Large intestine (tissue), 3 donors: Measurements from ENCODE around the gene PRKAG3. TPM values are rescaled to one million over a fixed set of nuclear protein-coding genes. Genes with fewer than 3 reads are reported as not detected.

Source experiments
- DNase-seq, 2 donors: peaks; one replicate each; pipeline versions ENCODE4 v3.0.0 to v3.0.0-alpha.2; 2013
- H3K27ac ChIP-seq: one replicate; pipeline ENCODE4 v1.5.1; 2013; ENCODE audit warnings: low read length
- H3K27me3 ChIP-seq: 2 replicates; pipeline ENCODE4 v1.6.1; 2013; ENCODE audit warnings: low read length; ENCODE audit not compliant: control insufficient read depth, insufficient read depth
- H3K36me3 ChIP-seq: 2 replicates; pipeline ENCODE4 v1.6.1; 2013; ENCODE audit warnings: low read length; ENCODE audit not compliant: control insufficient read depth, insufficient read depth
- H3K4me1 ChIP-seq: one replicate; pipeline ENCODE4 v1.6.1; 2013; ENCODE audit warnings: low read length; ENCODE audit not compliant: control insufficient read depth, insufficient read depth
- H3K4me3 ChIP-seq: one replicate; pipeline ENCODE4 v1.5.1; 2013; ENCODE audit warnings: low read length
- H3K9me3 ChIP-seq: one replicate; pipeline ENCODE4 v1.6.1; 2013; ENCODE audit warnings: mild to moderate bottlenecking, low read depth, low read length, moderate library complexity; ENCODE audit not compliant: control insufficient read depth
- WGBS: methylation state at CpG from one replicate; pipeline ENCODE4 v1.1.5; 2013; ENCODE audit warnings: low lambda C conversion rate; ENCODE audit not compliant: insufficient coverage; 5-methylcytosine and 5-hydroxymethylcytosine counted together
- polyA plus RNA-seq: library from polyadenylated mRNA; unstranded; fragments of 120-200 nt; gene quantifications from one replicate; pipeline ENCODE4 v1.2.1, GENCODE V29; 2013

PRKAG3 gene
- polyA plus RNA-seq, 1 donor = 0.07 TPM

DNA sequence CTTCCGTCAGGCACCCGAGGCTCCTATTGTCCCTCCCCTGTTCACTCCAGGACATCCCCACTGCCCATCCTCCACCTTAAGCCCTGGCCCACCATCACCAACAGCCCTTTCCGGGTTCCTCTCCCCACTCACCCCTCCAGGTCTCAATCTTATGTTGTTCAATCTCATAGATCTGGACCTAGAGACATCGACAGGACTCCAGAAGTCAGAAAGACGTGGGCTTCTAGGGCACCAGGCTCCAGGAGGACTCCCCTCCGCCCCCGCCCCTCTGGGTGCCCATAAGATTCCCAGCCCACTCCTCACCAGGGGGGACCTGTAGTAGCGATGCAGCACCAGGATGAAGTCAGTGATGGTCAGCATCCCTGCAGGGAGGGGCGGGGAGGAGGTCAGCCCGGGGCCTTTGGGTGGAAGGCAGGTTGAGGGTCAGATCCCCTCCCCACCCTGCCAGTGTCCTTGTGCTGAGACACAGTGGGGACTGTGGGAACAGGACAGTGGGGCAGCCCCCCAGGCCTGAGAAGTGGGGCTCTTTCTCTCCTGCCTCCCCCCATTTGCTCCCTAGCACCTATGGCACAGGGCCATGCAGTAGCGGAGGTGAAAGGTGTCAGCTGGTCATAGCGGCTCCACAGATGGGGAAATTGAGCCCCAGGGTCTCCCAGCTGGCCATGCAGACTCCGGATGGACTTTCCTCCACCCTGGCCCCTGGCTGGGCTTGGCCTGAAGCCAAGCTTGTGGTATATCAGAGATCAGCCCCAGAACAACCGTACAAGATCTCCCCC, 3.7 kb downstream of the PRKAG3 start:
- no peaks in the 10 kb centered on the region for H3K9me3 ChIP-seq
- WGBS = no CpG with 5 or more reads among the region's 14 CpGs
- no peaks in the 10 kb centered on the region for H3K4me1 ChIP-seq
- no peak for DNase-seq
- H3K4me3 ChIP-seq = no peak overlapping the region
- no peaks in the 10 kb centered on the region for H3K36me3 ChIP-seq
- H3K27me3 ChIP-seq = peaks cover 14% of the 10 kb centered on the region
- H3K27ac ChIP-seq = no peak overlapping the region

GRCh38 chr2:218826791-218827190, 4.8 kb downstream of the PRKAG3 start:
- Histone ChIP-seq H3K27ac (no peak overlapping the region), H3K36me3 (no peaks in the 10 kb centered on the region), H3K27me3 (peaks cover 4% of the 10 kb centered on the region), H3K4me3 (no peak overlapping the region), H3K4me1 (no peaks in the 10 kb centered on the region), H3K9me3 (no peaks in the 10 kb centered on the region)
- DNase-seq = no peak
- WGBS = no CpG with 5 or more reads among the region's 10 CpGs

- Histone ChIP-seq H3K36me3 (peaks cover 16% of the 10 kb centered on the region), H3K4me1 (no peaks in the 10 kb centered on the region), H3K27ac (no peak overlapping the region), H3K9me3 (no peaks in the 10 kb centered on the region), H3K27me3 (no peaks in the 10 kb centered on the region), H3K4me3 (no peak overlapping the region)
- no peak for DNase-seq
- no CpG with 5 or more reads among the region's 7 CpGs for WGBS
Measured at GRCh38 chr2:218824004-218824403, 7.6 kb downstream of the PRKAG3 start.

DNA sequence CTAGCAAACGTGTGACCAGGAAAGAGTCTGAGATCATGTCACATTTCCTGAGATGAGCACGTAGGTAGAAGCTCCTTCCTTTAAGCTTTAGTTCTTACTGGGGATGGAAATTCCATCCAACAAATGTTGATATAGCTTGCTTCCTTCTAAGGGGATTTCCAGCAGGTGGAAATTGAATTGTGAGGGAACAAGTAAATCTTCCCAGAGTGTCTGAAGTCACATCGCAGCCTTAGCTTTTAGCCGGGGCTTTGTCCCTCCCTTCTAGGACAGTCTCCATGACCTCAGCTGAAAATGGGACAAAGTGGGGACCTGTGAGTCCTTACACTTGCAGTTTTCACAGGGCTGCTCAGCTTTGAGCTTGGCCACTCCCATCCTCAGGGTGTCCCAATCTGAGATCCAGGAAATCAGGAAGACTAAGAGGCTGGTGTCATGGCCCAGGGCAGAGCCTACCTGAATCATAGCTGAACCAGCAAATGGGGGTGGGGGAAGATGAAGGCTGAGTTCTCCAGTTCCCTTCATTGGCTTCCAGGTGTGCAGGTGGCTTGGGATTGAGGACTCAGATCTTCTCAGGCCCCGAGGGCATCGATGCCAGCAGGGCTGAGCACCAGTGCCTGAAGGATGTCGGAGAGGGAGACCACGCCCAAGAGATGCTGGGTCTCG, 8.3 kb downstream of the PRKAG3 start:
- DNase-seq = no peak
- H3K9me3 ChIP-seq = no peaks in the 10 kb centered on the region

GRCh38 chr2:218822622-218823021, 9.0 kb downstream of the PRKAG3 start:
- H3K9me3 ChIP-seq = no peaks in the 10 kb centered on the region
- H3K4me3 ChIP-seq = no peak overlapping the region
- no peak overlapping the region for H3K27ac ChIP-seq
- peaks cover 22% of the 10 kb centered on the region for H3K36me3 ChIP-seq
- H3K4me1 ChIP-seq = no peaks in the 10 kb centered on the region
- no peaks in the 10 kb centered on the region for H3K27me3 ChIP-seq
- no CpG with 5 or more reads among the region's 7 CpGs for WGBS
- DNase-seq = no peak

More for the DNA sequence above, 8.3 kb downstream of the PRKAG3 start:
- Histone ChIP-seq H3K27ac (no peak overlapping the region), H3K27me3 (no peaks in the 10 kb centered on the region), H3K36me3 (peaks cover 19% of the 10 kb centered on the region), H3K4me3 (no peak overlapping the region), H3K4me1 (no peaks in the 10 kb centered on the region)
- no CpG with 5 or more reads among the region's 9 CpGs for WGBS

DNA sequence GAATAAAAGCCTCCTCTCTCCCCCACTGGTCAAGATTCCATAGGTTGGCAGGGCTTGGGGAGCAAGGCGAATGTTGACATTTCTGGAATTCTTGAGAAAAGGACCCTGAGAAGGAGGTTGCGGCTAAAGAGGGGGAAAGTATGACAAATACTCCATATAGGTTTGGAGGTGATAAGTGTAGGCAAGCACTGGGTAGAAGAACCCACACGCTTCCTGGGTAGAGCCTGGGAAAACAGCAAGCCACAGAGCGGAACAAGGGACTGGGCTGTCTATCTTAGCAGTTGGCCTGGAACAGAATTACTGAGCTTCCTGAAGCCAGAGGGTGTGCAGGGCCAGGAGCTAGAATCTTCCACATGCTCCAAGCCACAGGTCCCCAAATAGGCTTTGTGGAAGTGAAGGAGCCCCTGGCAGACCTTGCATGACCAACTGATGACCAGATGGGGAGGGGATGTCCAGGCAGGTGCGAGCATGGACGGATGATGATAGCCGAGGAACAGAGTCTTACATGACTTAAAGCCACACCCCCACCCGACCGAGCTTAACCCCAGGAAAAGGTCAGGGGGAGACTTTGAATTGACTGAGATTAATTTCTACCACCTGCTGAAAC, 9.9 kb downstream of the PRKAG3 start:
- Histone ChIP-seq H3K27me3 (no peaks in the 10 kb centered on the region), H3K4me3 (no peak overlapping the region), H3K27ac (no peak overlapping the region), H3K4me1 (no peaks in the 10 kb centered on the region), H3K9me3 (no peaks in the 10 kb centered on the region), H3K36me3 (peaks cover 23% of the 10 kb centered on the region)
- WGBS = 60% methylated on average over 1 of the region's 9 CpGs
- no peak for DNase-seq

DNA sequence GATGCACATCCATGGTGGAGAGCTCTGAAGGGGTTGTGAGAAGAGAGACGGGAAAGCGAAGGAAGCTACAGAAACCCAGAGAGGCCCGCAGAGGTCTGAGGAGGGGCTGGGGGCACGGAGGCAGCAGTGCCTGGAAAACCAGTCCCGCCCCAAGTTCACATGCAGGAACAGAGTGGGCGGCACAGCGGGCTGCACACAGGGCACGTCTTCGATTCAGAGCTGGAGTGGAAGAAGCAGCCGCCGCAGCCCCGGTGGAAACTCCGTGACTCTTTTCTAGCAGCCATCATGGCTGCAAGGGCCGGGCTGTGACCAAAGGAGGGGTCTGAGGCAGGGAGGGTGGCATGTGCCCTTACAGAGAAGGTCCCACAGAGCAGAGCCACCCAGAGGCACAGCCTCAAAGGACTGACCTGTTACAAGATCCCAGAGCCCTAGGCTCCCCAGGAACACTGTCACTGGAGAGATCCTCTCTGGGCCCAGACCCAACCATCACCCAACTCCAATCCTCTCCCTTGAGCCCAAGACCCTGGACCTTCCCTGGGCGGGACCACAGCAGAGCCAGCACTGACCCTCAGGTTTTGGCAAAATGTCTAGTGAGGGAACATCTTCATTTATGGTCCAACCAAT, 10.7 kb downstream of the PRKAG3 start:
- DNase-seq = no peak
- Histone ChIP-seq H3K36me3 (peaks cover 31% of the 10 kb centered on the region), H3K27ac (no peak overlapping the region), H3K4me1 (no peaks in the 10 kb centered on the region), H3K4me3 (no peak overlapping the region), H3K9me3 (no peaks in the 10 kb centered on the region), H3K27me3 (no peaks in the 10 kb centered on the region)
- no CpG with 5 or more reads among the region's 15 CpGs for WGBS

- H3K9me3 ChIP-seq = no peaks in the 10 kb centered on the region
- no peak overlapping the region for H3K4me3 ChIP-seq
- peaks cover 5% of the 10 kb centered on the region for H3K4me1 ChIP-seq
- no peak overlapping the region for H3K27ac ChIP-seq
- WGBS = 93% methylated on average over 3 of the region's 7 CpGs
- no peak for DNase-seq
- H3K36me3 ChIP-seq = peaks cover 49% of the 10 kb centered on the region
- H3K27me3 ChIP-seq = no peaks in the 10 kb centered on the region
Measured at GRCh38 chr2:218819093-218819492, 12.5 kb downstream of the PRKAG3 start.

DNA sequence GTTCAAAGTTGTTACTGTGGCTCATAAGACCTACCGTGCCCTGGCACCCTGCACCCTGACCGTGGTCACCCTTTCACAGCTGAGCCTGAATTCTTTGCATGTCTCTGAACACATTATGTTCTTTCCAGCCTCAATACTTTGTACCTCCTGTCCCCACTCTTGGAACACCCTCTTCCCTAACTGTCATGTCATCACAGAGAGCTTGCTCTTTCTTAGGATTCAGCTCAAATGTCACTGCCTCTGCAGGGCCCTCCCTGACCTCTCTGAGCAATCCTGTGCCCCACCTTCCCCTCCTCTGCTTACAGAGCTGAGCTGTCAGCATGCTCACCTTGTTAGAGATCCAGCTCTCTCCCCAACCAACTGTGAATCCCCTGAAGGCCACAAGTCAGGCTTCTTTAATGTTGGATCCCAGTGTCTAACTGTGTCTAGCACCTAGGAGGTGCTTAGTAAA, 15.0 kb downstream of the PRKAG3 start:
- Histone ChIP-seq H3K9me3 (no peaks in the 10 kb centered on the region), H3K27ac (no peak overlapping the region), H3K4me1 (peaks cover 11% of the 10 kb centered on the region), H3K4me3 (no peak overlapping the region), H3K36me3 (peaks cover 74% of the 10 kb centered on the region), H3K27me3 (no peaks in the 10 kb centered on the region)
- WGBS = no CpG with 5 or more reads among the region's 2 CpGs
- no peak for DNase-seq

DNA sequence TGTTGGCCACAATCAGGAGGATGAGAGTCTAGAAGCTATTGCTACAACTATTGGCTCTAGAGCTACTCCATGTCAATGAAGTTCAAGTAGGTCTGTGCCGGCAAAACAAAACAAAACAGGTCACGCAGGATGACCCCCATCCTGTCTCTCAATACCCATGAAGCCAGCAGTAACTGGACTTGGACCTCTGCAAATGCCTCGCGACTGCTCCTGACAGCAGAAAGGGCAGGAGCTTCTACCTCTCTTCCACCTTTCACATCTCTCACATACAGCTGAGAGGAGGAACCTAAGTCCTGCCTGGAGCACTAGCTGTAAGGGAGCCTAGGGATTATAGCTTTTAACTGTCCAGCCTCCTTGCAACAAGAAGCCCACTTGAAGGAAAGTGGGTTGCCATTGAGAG, 16.0 kb downstream of the PRKAG3 start:
- no CpG with 5 or more reads among the region's 4 CpGs for WGBS
- H3K36me3 ChIP-seq = peaks cover 72% of the 10 kb centered on the region

More for the DNA sequence above, 16.0 kb downstream of the PRKAG3 start:
- Histone ChIP-seq H3K9me3 (no peaks in the 10 kb centered on the region), H3K27me3 (no peaks in the 10 kb centered on the region), H3K4me1 (peaks cover 11% of the 10 kb centered on the region), H3K4me3 (no peak overlapping the region), H3K27ac (no peak overlapping the region)
- DNase-seq = no peak
